HepG2 (cell line): Measurements from ENCODE around the gene BPIFB2. TPM values are rescaled to one million over a fixed set of nuclear protein-coding genes. Genes with fewer than 3 reads are reported as not detected.
A peak's percentile ranks its signal among the peaks of the same experiment; 100 is the strongest.

Source experiments
- ATAC-seq: fragments of 200-7000 bp; cut with Tn5 transposase; 3 replicates; pipeline ENCODE4 v1.9.1; 2020; ENCODE audit warnings: mild to moderate bottlenecking, moderate library complexity
- BruUV-seq: library from RNA; stranded (reverse); fragments of 400-500 nt; replicated peaks from 2 replicates; lab custom pipeline; 2021; lab: Mats Ljungman, UMichigan
- CTCF ChIA-PET: fragments of 300-600 bp; formaldehyde crosslinking; extraction: SDS; loops from one replicate; lab custom pipeline; 2021; ENCODE audit warnings: low total read pairs, inconsistent platforms, low intra/inter-chr PET ratio; lab: Yijun Ruan, JAX
- POLR2A ChIA-PET: fragments of 350-600 bp; sonication (Branson Sonifier 250); formaldehyde crosslinking; loops from one replicate; lab custom pipeline; 2020; ENCODE audit warnings: antibody characterized with exemption, inconsistent platforms; lab: Yijun Ruan, JAX
- DNase-seq: peaks from one replicate; pipeline ENCODE4 v3.0.0-alpha.2; 2015; ENCODE audit warnings: low spot score
- FAIRE-seq: peaks from 3 replicates; lab custom pipeline; 2011; peaks lifted over from hg19 to GRCh38; lab: Jason Lieb, UNC
- H2AFZ ChIP-seq: one replicate; pipeline ENCODE4 v1.6.1; 2011; ENCODE audit warnings: low read length, inconsistent platforms
- H3K27ac ChIP-seq: fragments of 300-600 bp; 3 replicates; pipeline ENCODE4 v1.8.0; 2011; ENCODE audit warnings: mixed run types, mild to moderate bottlenecking, mixed read lengths, low read length, inconsistent platforms; ENCODE audit not compliant: insufficient read depth; ENCODE audit errors: extremely low read length
- H3K27me3 ChIP-seq, 2 experiments: fragments of 200-600 bp in 1 of 2; 2 replicates in 1 of 2; 3 replicates in 1 of 2; pipeline versions ENCODE4 v1.6.0 to v1.8.0; 2011; ENCODE audit warnings: low read length in 2 of 2, mild to moderate bottlenecking in 2 of 2, moderate library complexity in 2 of 2, inconsistent platforms in 1 of 2; ENCODE audit not compliant: insufficient read depth in 2 of 2, control insufficient read depth in 1 of 2
- H3K36me3 ChIP-seq, 2 experiments: fragments of 200-600 bp in 1 of 2; replicated peaks in 1 of 2; 2 replicates in 1 of 2; 3 replicates in 1 of 2; pipeline versions ENCODE4 v1.5.1 to v1.8.0; 2011; ENCODE audit warnings: low read length in 2 of 2, inconsistent platforms in 1 of 2; ENCODE audit not compliant: insufficient read depth in 2 of 2, control insufficient read depth in 1 of 2
- H3K4me1 ChIP-seq: 2 replicates; pipeline ENCODE4 v1.5.1; 2012; ENCODE audit warnings: low read length, inconsistent platforms; ENCODE audit not compliant: insufficient read depth
- H3K4me2 ChIP-seq: 2 replicates; pipeline ENCODE4 v1.6.0; 2011; ENCODE audit warnings: low read depth, low read length, inconsistent platforms
- H3K4me3 ChIP-seq, 3 experiments: fragments of 200-600 bp in 1 of 3; sonication (generic), shearing (Covaris generic) in 1 of 3; replicated peaks in 1 of 3; 2 replicates each; pipeline ENCODE4 v1.5.1; 2011 to 2016; ENCODE audit warnings: low read length in 3 of 3, inconsistent platforms in 2 of 3, low read depth in 2 of 3, mild to moderate bottlenecking in 2 of 3, control low read depth in 1 of 3, mixed read lengths in 1 of 3; ENCODE audit not compliant: insufficient read depth in 1 of 3
- H3K79me2 ChIP-seq: one replicate; pipeline ENCODE4 v1.6.1; 2011; ENCODE audit warnings: low read length, inconsistent platforms; ENCODE audit not compliant: insufficient read depth
- H3K9ac ChIP-seq: 2 replicates; pipeline ENCODE4 v1.6.0; 2011; ENCODE audit warnings: mild to moderate bottlenecking, low read depth, low read length, inconsistent platforms; ENCODE audit not compliant: insufficient read depth
- H3K9me3 ChIP-seq: 2 replicates; pipeline ENCODE4 v1.5.1; 2012; ENCODE audit warnings: mild to moderate bottlenecking, low read length
- H4K20me1 ChIP-seq: 2 replicates; pipeline ENCODE4 v1.6.0; 2011; ENCODE audit warnings: inconsistent platforms, mild to moderate bottlenecking, low read length, moderate library complexity; ENCODE audit not compliant: insufficient read depth
- ARNT ChIP-seq: fragments of 450-650 bp; IDR thresholded peaks from 2 replicates; pipeline ENCODE4 v1.6.1; 2017
- CREBL2 ChIP-seq: sonication (generic); formaldehyde crosslinking; IDR thresholded peaks from 2 replicates; pipeline ENCODE4 v1.8.1; 2023; ENCODE audit warnings: missing genetic modification reagents, mild to moderate bottlenecking, borderline replicate concordance
- FLYWCH1 ChIP-seq: sonication (generic); formaldehyde crosslinking; IDR thresholded peaks from 2 replicates; pipeline ENCODE4 v1.8.1; 2023; ENCODE audit warnings: mild to moderate bottlenecking, missing genetic modification reagents
- FOXM1 ChIP-seq: sonication (generic); formaldehyde crosslinking; IDR thresholded peaks from 2 replicates; pipeline ENCODE4 v1.5.0; 2020; ENCODE audit warnings: missing genetic modification reagents
- HMG20B ChIP-seq: conservative IDR thresholded peaks from 2 replicates; pipeline ENCODE4 v1.6.1; 2016; ENCODE audit warnings: missing genetic modification reagents, missing compliant biosample characterization
- IRF2 ChIP-seq: IDR thresholded peaks from 2 replicates; pipeline ENCODE4 v1.6.1; 2018; ENCODE audit warnings: missing genetic modification reagents, missing compliant biosample characterization
- MAX ChIP-seq: IDR thresholded peaks from 2 replicates; pipeline ENCODE4 v1.6.1; 2012; ENCODE audit warnings: inconsistent platforms
- NKX3-1 ChIP-seq: sonication (generic); formaldehyde crosslinking; IDR thresholded peaks from 2 replicates; pipeline ENCODE4 v1.5.0; 2020; ENCODE audit warnings: missing genetic modification reagents
- RAD21 ChIP-seq: fragments of 450-650 bp; formaldehyde crosslinking; IDR thresholded peaks from 2 replicates; pipeline ENCODE4 v1.5.0; 2020; ENCODE audit warnings: mild to moderate bottlenecking
- SKI ChIP-seq: fragments of 450-650 bp; IDR thresholded peaks from one replicate; pipeline ENCODE4 v1.6.1; 2018; ENCODE audit warnings: mild to moderate bottlenecking; ENCODE audit not compliant: partially characterized antibody
- ZBTB33 ChIP-seq: sonication (generic); formaldehyde crosslinking; IDR thresholded peaks from 2 replicates; pipeline ENCODE4 v1.4.0; 2020; ENCODE audit warnings: missing genetic modification reagents
- ZBTB7A ChIP-seq: sonication (generic); formaldehyde crosslinking; IDR thresholded peaks from 2 replicates; pipeline ENCODE4 v1.8.0; 2022; ENCODE audit warnings: mild to moderate bottlenecking, missing genetic modification reagents
- ZFP37 ChIP-seq: sonication (generic); formaldehyde crosslinking; IDR thresholded peaks from 2 replicates; pipeline ENCODE4 v1.4.0; 2020; ENCODE audit warnings: missing genetic modification reagents, borderline replicate concordance
- ZNF567 ChIP-seq: sonication (generic); formaldehyde crosslinking; IDR thresholded peaks from 2 replicates; pipeline ENCODE4 v1.8.1; 2023; ENCODE audit warnings: mild to moderate bottlenecking, missing genetic modification reagents, borderline replicate concordance
- ZNF746 ChIP-seq: sonication (generic); formaldehyde crosslinking; IDR thresholded peaks from 2 replicates; pipeline ENCODE4 v1.8.0; 2022; ENCODE audit warnings: mild to moderate bottlenecking, missing genetic modification reagents
- ZNF768 ChIP-seq: sonication (generic); formaldehyde crosslinking; IDR thresholded peaks from 2 replicates; pipeline ENCODE4 v1.4.0; 2020; ENCODE audit warnings: missing genetic modification reagents
- ZNF776 ChIP-seq: sonication (generic); formaldehyde crosslinking; IDR thresholded peaks from 2 replicates; pipeline ENCODE4 v1.4.0; 2020; ENCODE audit warnings: mild to moderate bottlenecking, missing genetic modification reagents
- ZNF781 ChIP-seq: sonication (generic); formaldehyde crosslinking; IDR thresholded peaks from 2 replicates; pipeline ENCODE4 v1.5.1; 2020; ENCODE audit warnings: borderline replicate concordance, mild to moderate bottlenecking, missing genetic modification reagents; ENCODE audit errors: not compliant biosample characterization
- ZSCAN9 ChIP-seq: IDR thresholded peaks from 2 replicates; pipeline ENCODE4 v1.6.1; 2016; ENCODE audit warnings: borderline replicate concordance
- WGBS: methylation state at CpG from one replicate; pipeline ENCODE4 v1.1.6; 2017; ENCODE audit warnings: low lambda C conversion rate; 5-methylcytosine and 5-hydroxymethylcytosine counted together
- in situ Hi-C: cut with HindIII; loops from 2 replicates; pipeline ENCODE4 v1.10.0; 2017; ENCODE audit warnings: low pct_unique_long_range_greater_than_20kb; ENCODE audit not compliant: extremely low pct_ligation_motif_present
- intact Hi-C: fragments of 100-400 bp; cut with micrococcal nuclease; formaldehyde crosslinking; loops from one replicate; pipeline ENCODE4 v1.10.0; 2022; ENCODE audit not compliant: unreplicated experiment
- polyA plus RNA-seq, 8 experiments: library from polyadenylated mRNA; depleted of rRNA in 3 of 8; stranded (reverse) in 7 of 8; unstranded in 1 of 8; fragments of >200 nt; fragmentation: Illumina TruSeq in 4 of 8; extraction: Trizol in 4 of 8; gene quantifications; 2 replicates each; pipeline versions ENCODE4 v1.2.1 to v1.2.3, GENCODE V29; 2011 to 2016; ENCODE audit warnings: low read depth in 4 of 8, missing spikeins in 1 of 8, mixed read lengths in 1 of 8; ENCODE audit not compliant: insufficient read depth in 1 of 8
- total RNA-seq, 5 experiments: library from RNA; depleted of rRNA; stranded (reverse); fragments of >200 nt; fragmentation: Illumina TruSeq; extraction: Trizol; gene quantifications; 2 replicates each; pipeline ENCODE4 v1.2.3, GENCODE V29; 2016; ENCODE audit warnings: low read depth in 1 of 5

BPIFB2 gene
- total and polyA plus RNA-seq, 2 of the 13 experiments (the other 11 are each of a cell fraction or from before 2014, with no cell fraction given) = 54.5 to 902 TPM

GRCh38 chr20:33006776-33007375 is 628 bp upstream of the BPIFB2 start (continued):
- TF ChIP-seq ZBTB33 (CRISPR knock-in tag) (no peak), ZNF746 (CRISPR knock-in tag) (no peak), ZFP37 (CRISPR knock-in tag) (no peak; the same call in 1 of the 2 replicates), FOXM1 (CRISPR knock-in tag) (no peak)
- TF ChIP-seq, all 625 proteins: peak for 91

GRCh38 chr20:33008336-33009213 is 1.1 kb downstream of the BPIFB2 start:
- Histone ChIP-seq H3K27ac (peak overlapping the region; percentile 90), H3K4me3 (peak overlapping the region; percentile 50 to 79 (median 68)), H3K36me3 (peaks cover 23 to 36% of the 10 kb centered on the region in 2 experiments), H3K9ac (peak overlapping the region; percentile 87), H3K4me1 (peaks cover 94% of the 10 kb centered on the region), H3K9me3 (no peaks in the 10 kb centered on the region), H4K20me1 (no peaks in the 10 kb centered on the region), H3K79me2 (peaks cover 37% of the 10 kb centered on the region), H3K4me2 (peak overlapping the region; percentile 91), H3K27me3 (no peaks in the 10 kb centered on the region; a peak in 1 of 5 replicates), H2AFZ (no peak overlapping the region)
- ChIA-PET CTCF (no interaction called here), POLR2A (interaction anchor here (1.1 to 2.8 kb wide), 3 partner anchors 9 to 34 kb away, joined by 3 to 16 read pairs (median 3); no protein-coding TSS in a partner anchor)
- no peak; the same call in 2 of the 3 replicates for ATAC-seq
- in situ Hi-C loops (no loop called here), intact Hi-C loops (loop anchor here (2.0 to 10.0 kb wide), 3 partner anchors 14 to 214 kb away; no protein-coding TSS in a partner anchor)
- no TSS peak for BruUV-seq
- 59% methylated on average over 23 of the region's 23 CpGs for WGBS
- no peak for FAIRE-seq
- DNase-seq = peak; percentile 70
- peak; percentile 84; the same call in 1 of the 2 replicates for TF ChIP-seq ZBTB7A (CRISPR knock-in tag)
- TF ChIP-seq MAX = peak; percentile 93
- peak; percentile 19; the same call in 1 of the 2 replicates for TF ChIP-seq HMG20B
- TF ChIP-seq ARNT = no peak
- no peak for TF ChIP-seq SKI
- TF ChIP-seq IRF2 (CRISPR knock-in tag) = peak; percentile 43; the same call in 1 of the 2 replicates
- TF ChIP-seq RAD21 (CRISPR knock-in tag) = peak; percentile 10; the same call in 1 of the 2 replicates
- peak; percentile 23; the same call in 1 of the 2 replicates for TF ChIP-seq ZNF567
- TF ChIP-seq ZNF776 (CRISPR knock-in tag) = peak; percentile 70
- no peak for TF ChIP-seq ZSCAN9 (CRISPR knock-in tag)
- TF ChIP-seq ZNF768 (CRISPR knock-in tag) = peak; percentile 63; the same call in 1 of the 2 replicates
- peak; percentile 73 for TF ChIP-seq ZNF781 (CRISPR knock-in tag)
- TF ChIP-seq FLYWCH1 (CRISPR knock-in tag) = peak; percentile 79; the same call in 1 of the 2 replicates
- peak; percentile 66; the same call in 1 of the 2 replicates for TF ChIP-seq NKX3-1 (CRISPR knock-in tag)
- TF ChIP-seq CREBL2 = peak; percentile 25; the same call in 1 of the 2 replicates
